Endothelial cell of umbilical vein (primary cell): ENCODE measurements around the gene THEM4. TPM values are rescaled to one million over a fixed set of nuclear protein-coding genes. Genes with fewer than 3 reads are reported as not detected.

ENCODE experiments used
- BruUV-seq: library from RNA; stranded (reverse); fragments of 400-500 nt; replicated peaks from 2 replicates; lab custom pipeline; 2021; lab: Mats Ljungman, UMichigan
- CTCF ChIA-PET: fragments of 300-600, 350-600 bp; sonication (Branson Sonifier 250); formaldehyde crosslinking; loops from one replicate; lab custom pipeline; 2021; ENCODE audit warnings: antibody characterized with exemption, inconsistent platforms; lab: Charles Lee
- POLR2A ChIA-PET: fragments of 300-600, 350-600 bp; sonication (Branson Sonifier 250); formaldehyde crosslinking; loops from one replicate; lab custom pipeline; 2021; ENCODE audit warnings: antibody characterized with exemption, inconsistent platforms; lab: Charles Lee
- DNase-seq: peaks from one replicate; pipeline ENCODE4 v3.0.0-alpha.2; 2011; ENCODE audit warnings: low read depth, low spot score
- FAIRE-seq: peaks from 2 replicates; lab custom pipeline; 2011; peaks lifted over from hg19 to GRCh38; lab: Jason Lieb, UNC
- H2AFZ ChIP-seq: 2 replicates; pipeline ENCODE4 v1.6.0; 2012; ENCODE audit warnings: low read depth, low read length, control low read depth, inconsistent platforms
- H3K27ac ChIP-seq: 2 replicates; pipeline ENCODE4 v1.5.1; 2011; ENCODE audit warnings: low read depth, mild to moderate bottlenecking, control low read depth, low read length, moderate library complexity; ENCODE audit not compliant: insufficient read depth
- H3K27me3 ChIP-seq, 2 experiments: 2 replicates each; pipeline versions ENCODE4 v1.6.0 to v1.6.1; 2011; ENCODE audit warnings: low read length in 2 of 2, mixed read lengths in 1 of 2; ENCODE audit not compliant: control insufficient read depth in 2 of 2, insufficient read depth in 2 of 2
- H3K36me3 ChIP-seq, 2 experiments: 2 replicates in 1 of 2; 3 replicates in 1 of 2; pipeline ENCODE4 v1.5.1; 2011; ENCODE audit warnings: low read length in 2 of 2, mild to moderate bottlenecking in 1 of 2, moderate library complexity in 1 of 2; ENCODE audit not compliant: control insufficient read depth in 2 of 2, insufficient read depth in 2 of 2; ENCODE audit errors: extremely low read depth in 1 of 2
- H3K4me1 ChIP-seq: 3 replicates; pipeline ENCODE4 v1.5.1; 2011; ENCODE audit warnings: mild to moderate bottlenecking, low read length; ENCODE audit not compliant: control insufficient read depth, insufficient read depth; ENCODE audit errors: extremely low read depth
- H3K4me2 ChIP-seq: 2 replicates; pipeline ENCODE4 v1.6.1; 2011; ENCODE audit warnings: low read length, control low read depth, mixed read lengths; ENCODE audit not compliant: insufficient read depth
- H3K4me3 ChIP-seq, 3 experiments: fragments of 200-600 bp in 1 of 3; sonication (generic), shearing (Covaris generic) in 1 of 3; replicated peaks in 1 of 3; 2 replicates each; pipeline ENCODE4 v1.5.1; 2011 to 2016; ENCODE audit warnings: control low read depth in 3 of 3, low read length in 3 of 3, mild to moderate bottlenecking in 2 of 3, inconsistent platforms in 1 of 3, low read depth in 1 of 3, moderate library complexity in 1 of 3; ENCODE audit not compliant: insufficient read depth in 1 of 3
- H3K79me2 ChIP-seq: 2 replicates; pipeline ENCODE4 v1.6.0; 2012; ENCODE audit warnings: low read length, inconsistent platforms; ENCODE audit not compliant: control insufficient read depth, insufficient read depth
- H3K9ac ChIP-seq: replicated peaks from 2 replicates; pipeline ENCODE3; 2011; ENCODE audit warnings: low read length, control low read depth; ENCODE audit not compliant: insufficient read depth; ENCODE audit errors: extremely low read depth
- H3K9me1 ChIP-seq: replicated peaks from 3 replicates; pipeline ENCODE4 v1.6.0; 2011; ENCODE audit warnings: mild to moderate bottlenecking, low read length; ENCODE audit not compliant: control insufficient read depth, insufficient read depth; ENCODE audit errors: extremely low read depth
- H3K9me3 ChIP-seq: replicated peaks from 2 replicates; pipeline ENCODE4 v1.5.1; 2012; ENCODE audit warnings: low read length, inconsistent platforms; ENCODE audit not compliant: control insufficient read depth, insufficient read depth
- H4K20me1 ChIP-seq: replicated peaks from 2 replicates; pipeline ENCODE3; 2011; ENCODE audit warnings: mild to moderate bottlenecking, low read length; ENCODE audit not compliant: control insufficient read depth, insufficient read depth; ENCODE audit errors: extremely low read depth
- EZH2 ChIP-seq: IDR thresholded peaks from 2 replicates; pipeline ENCODE4 v1.6.1; 2012; ENCODE audit warnings: borderline replicate concordance, low read depth, mild to moderate bottlenecking, moderate library complexity, low read length, inconsistent platforms; ENCODE audit not compliant: severe bottlenecking
- FOS ChIP-seq: IDR thresholded peaks from 2 replicates; pipeline ENCODE4 v1.6.1; 2011; ENCODE audit warnings: mild to moderate bottlenecking, low read length, moderate library complexity, borderline replicate concordance; ENCODE audit not compliant: insufficient read depth
- GATA2 ChIP-seq: IDR thresholded peaks from 2 replicates; pipeline ENCODE4 v1.7.0; 2011; ENCODE audit warnings: low read depth, mild to moderate bottlenecking, moderate library complexity, mixed read lengths, low read length; ENCODE audit not compliant: insufficient read length, insufficient read depth
- JUN ChIP-seq: IDR thresholded peaks from 2 replicates; pipeline ENCODE4 v1.6.1; 2011; ENCODE audit warnings: borderline replicate concordance, low read depth; ENCODE audit not compliant: insufficient read length, insufficient read depth
- MAX ChIP-seq: IDR thresholded peaks from 2 replicates; pipeline ENCODE4 v1.6.1; 2011; ENCODE audit not compliant: insufficient read depth, insufficient read length
- MYC ChIP-seq: IDR thresholded peaks from one replicate; pipeline ENCODE4 v1.6.1; 2011; ENCODE audit warnings: mild to moderate bottlenecking, low read depth, low read length
- POLR2A ChIP-seq: IDR thresholded peaks from 2 replicates; pipeline ENCODE4 v1.6.1; 2012; ENCODE audit warnings: low read depth, mild to moderate bottlenecking, control low read depth, low read length
- POLR2AphosphoS5 ChIP-seq: IDR thresholded peaks from 2 replicates; pipeline ENCODE4 v1.6.1; 2012; ENCODE audit warnings: low read depth, mild to moderate bottlenecking, control low read depth, low read length, moderate library complexity; ENCODE audit not compliant: insufficient read depth
- dilution Hi-C: fragments of 300-500 bp; cut with MboI; formaldehyde crosslinking; loops from one replicate; pipeline ENCODE4 v1.15.0; 2019; ENCODE audit warnings: low sequenced_read_pairs; ENCODE audit not compliant: extremely low pct_ligation_motif_present
- intact Hi-C: fragments of 100-400 bp; cut with micrococcal nuclease; formaldehyde crosslinking; loops from one replicate; pipeline ENCODE4 v1.10.0; 2022
- polyA plus RNA-seq, 4 experiments: library from polyadenylated mRNA; depleted of rRNA in 3 of 4; stranded (reverse) in 3 of 4; unstranded in 1 of 4; fragments of >200 nt; gene quantifications; 2 replicates each; pipeline versions ENCODE4 v1.2.1 to v1.2.3, GENCODE V29; 2011 to 2012; ENCODE audit warnings: missing spikeins in 1 of 4
- total RNA-seq: library from RNA; stranded (reverse); gene quantifications from 2 replicates; pipeline ENCODE4 v1.2.3, GENCODE V29; 2021
- TF ChIP-seq, protein P1 (sequence below), 2 donors: IDR thresholded peaks; 1 replicate in 1 of 2; 2 replicates in 1 of 2; pipeline ENCODE4 v1.5.1; 2011; ENCODE audit warnings: low read length in 2 of 2, mild to moderate bottlenecking in 2 of 2, moderate library complexity in 2 of 2, control low read depth in 1 of 2, inconsistent platforms in 1 of 2, low read depth in 1 of 2; ENCODE audit not compliant: insufficient read depth in 1 of 2; ENCODE audit errors: extremely low read depth in 1 of 2

THEM4 gene
- total and polyA plus RNA-seq, 2 donors (not counting 3 experiments of a cell fraction or from before 2014, with no cell fraction given), result 22.3 to 24.9 TPM

- CTCF ChIA-PET, result interaction anchor here (1.4 kb wide), 1 partner anchor 49 kb away, joined by 4 read pairs; no protein-coding TSS in a partner anchor
- Histone ChIP-seq H3K9ac (no peak overlapping the region), H2AFZ (no peak overlapping the region), H3K9me1 (no peaks in the 10 kb centered on the region), H3K9me3 (no peaks in the 10 kb centered on the region), H3K4me1 (no peaks in the 10 kb centered on the region), H4K20me1 (no peaks in the 10 kb centered on the region), H3K79me2 (no peaks in the 10 kb centered on the region), H3K27ac (no peak overlapping the region), H3K4me3 (no peak overlapping the region), H3K36me3 (no peaks in the 10 kb centered on the region), H3K4me2 (no peak overlapping the region), H3K27me3 (peaks cover 2 to 8% of the 10 kb centered on the region in 2 experiments)
- FAIRE-seq (no peak), DNase-seq (no peak)
- POLR2A ChIA-PET, result no interaction called here
- TF ChIP-seq JUN (no peak), POLR2A (no peak), FOS (no peak), MAX (no peak), EZH2 (no peak), MYC (no peak)
- intact Hi-C loops, result no loop called here
- dilution Hi-C loops, result loop anchor here (25.0 kb wide), 1 partner anchor 93 kb away; no protein-coding TSS in a partner anchor
- BruUV-seq, result no TSS peak
These were observed 9.7 kb upstream of the THEM4 start for GRCh38 chr1:151918819-151919610.

- DNase-seq (no peak), FAIRE-seq (no peak)
- Histone ChIP-seq H4K20me1 (no peaks in the 10 kb centered on the region), H3K27me3 (peaks cover 2 to 11% of the 10 kb centered on the region in 2 experiments), H3K4me2 (no peak overlapping the region), H3K9me3 (no peaks in the 10 kb centered on the region), H3K9me1 (no peaks in the 10 kb centered on the region), H3K27ac (no peak overlapping the region), H3K9ac (no peak overlapping the region), H3K4me1 (no peaks in the 10 kb centered on the region), H3K36me3 (no peaks in the 10 kb centered on the region), H3K4me3 (no peak overlapping the region), H2AFZ (no peak overlapping the region), H3K79me2 (no peaks in the 10 kb centered on the region)
- BruUV-seq, result no TSS peak
- TF ChIP-seq, protein P1, sequence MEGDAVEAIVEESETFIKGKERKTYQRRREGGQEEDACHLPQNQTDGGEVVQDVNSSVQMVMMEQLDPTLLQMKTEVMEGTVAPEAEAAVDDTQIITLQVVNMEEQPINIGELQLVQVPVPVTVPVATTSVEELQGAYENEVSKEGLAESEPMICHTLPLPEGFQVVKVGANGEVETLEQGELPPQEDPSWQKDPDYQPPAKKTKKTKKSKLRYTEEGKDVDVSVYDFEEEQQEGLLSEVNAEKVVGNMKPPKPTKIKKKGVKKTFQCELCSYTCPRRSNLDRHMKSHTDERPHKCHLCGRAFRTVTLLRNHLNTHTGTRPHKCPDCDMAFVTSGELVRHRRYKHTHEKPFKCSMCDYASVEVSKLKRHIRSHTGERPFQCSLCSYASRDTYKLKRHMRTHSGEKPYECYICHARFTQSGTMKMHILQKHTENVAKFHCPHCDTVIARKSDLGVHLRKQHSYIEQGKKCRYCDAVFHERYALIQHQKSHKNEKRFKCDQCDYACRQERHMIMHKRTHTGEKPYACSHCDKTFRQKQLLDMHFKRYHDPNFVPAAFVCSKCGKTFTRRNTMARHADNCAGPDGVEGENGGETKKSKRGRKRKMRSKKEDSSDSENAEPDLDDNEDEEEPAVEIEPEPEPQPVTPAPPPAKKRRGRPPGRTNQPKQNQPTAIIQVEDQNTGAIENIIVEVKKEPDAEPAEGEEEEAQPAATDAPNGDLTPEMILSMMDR (IDR thresholded peaks at IDR 0.05; ENCODE audit: extremely low read depth in 1 of 2, insufficient read depth in 1 of 2, low read depth in 1 of 2, low read length in 2 of 2), result no peak
- TF ChIP-seq GATA2 (no peak), POLR2A (no peak), FOS (no peak), MYC (no peak), MAX (no peak), EZH2 (no peak), POLR2AphosphoS5 (no peak), JUN (no peak)
- intact Hi-C loops (no loop called here), dilution Hi-C loops (loop anchor here (25.0 kb wide), 1 partner anchor 94 kb away; no protein-coding TSS in a partner anchor)
- ChIA-PET CTCF (interaction anchor here (1.1 kb wide), 1 partner anchor 13 kb away, joined by 3 read pairs; no protein-coding TSS in a partner anchor), POLR2A (no interaction called here)
These were observed 8.8 kb upstream of the THEM4 start for GRCh38 chr1:151918156-151918555.
